Hypothalamus (tissue), 51 donors: ENCODE data around the gene XPNPEP2.
A peak's percentile ranks its signal among the peaks of the same experiment; 100 is the strongest.

ENCODE experiments used
- DNase-seq, 51 donors: peaks; one replicate each; lab custom pipeline; 2025; lab: John Stamatoyannopoulos, UW

XPNPEP2 gene

GRCh38 chrX:129791961-129792570 is 53.3 kb downstream of the XPNPEP2 start:
- no peak for DNase-seq

GRCh38 chrX:129792586-129793291 is 54.0 kb downstream of the XPNPEP2 start:
- DNase-seq = no peak

GRCh38 chrX:129793604-129794191 is 54.9 kb downstream of the XPNPEP2 start:
- DNase-seq = peak in 1 of 51 donors; percentile 5

- no peak for DNase-seq
These were observed 56.8 kb downstream of the XPNPEP2 start for GRCh38 chrX:129795584-129795983.

- DNase-seq = no peak
These were observed 58.6 kb downstream of the XPNPEP2 start for GRCh38 chrX:129797251-129797906.

GRCh38 chrX:129798456-129798855 is 59.7 kb downstream of the XPNPEP2 start:
- DNase-seq = no peak

- no peak for DNase-seq
These were observed 60.1 kb downstream of the XPNPEP2 start for GRCh38 chrX:129798888-129799287.

- DNase-seq = no peak
These were observed 61.4 kb downstream of the XPNPEP2 start for GRCh38 chrX:129800186-129800585.

- no peak for DNase-seq
These were observed 64.1 kb downstream of the XPNPEP2 start for GRCh38 chrX:129802863-129803262.

- no peak for DNase-seq
These were observed 66.0 kb downstream of the XPNPEP2 start for GRCh38 chrX:129804806-129805205.

- no peak for DNase-seq
These were observed 69.5 kb downstream of the XPNPEP2 start for GRCh38 chrX:129808158-129808828.

- DNase-seq = no peak
These were observed 70.3 kb downstream of the XPNPEP2 start for GRCh38 chrX:129808829-129809796.

- DNase-seq = no peak
These were observed 75.0 kb downstream of the XPNPEP2 start for GRCh38 chrX:129813662-129814368.

- DNase-seq = no peak
These were observed 79.3 kb downstream of the XPNPEP2 start for GRCh38 chrX:129818123-129818522.
